ENCODE measurements around the gene LGI2. TPM values are rescaled to one million over a fixed set of nuclear protein-coding genes. Genes with fewer than 3 reads are reported as not detected.

Gene LGI2
- total and polyA plus RNA-seq, 4 donors: 0.18 to 1.8 (median 0.88) TPM

DNA sequence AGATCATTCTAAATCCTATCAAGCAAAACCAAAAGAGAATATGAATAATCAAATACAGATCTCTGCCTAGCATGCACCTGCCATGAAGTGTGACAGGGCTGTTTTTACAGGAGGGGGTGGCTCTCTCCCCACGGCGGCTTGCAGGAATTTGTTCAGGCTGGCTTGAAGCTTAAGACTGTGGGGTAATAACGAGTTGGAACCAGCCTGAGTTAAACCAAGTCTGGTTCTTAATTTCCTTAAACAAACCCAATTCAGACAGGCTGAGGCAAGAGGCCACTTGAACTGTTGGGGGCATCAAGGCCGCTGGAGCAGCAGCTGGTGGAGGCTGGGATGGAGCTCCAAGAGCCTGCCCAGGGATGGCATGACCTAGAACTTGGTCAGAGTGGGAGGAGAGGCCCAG is 45.1 kb upstream of the LGI2 start:
- Histone ChIP-seq H3K4me3 (no peak overlapping the region), H3K9me3 (ENCODE audit: control insufficient read depth in 4 of 4, insufficient read depth in 3 of 4, low read length in 3 of 4) (peaks cover 0 to 2% (median 0%) of the 10 kb centered on the region in 4 donors), H3K27me3 (ENCODE audit: control insufficient read depth in 3 of 3, insufficient read depth in 3 of 3, low read length in 2 of 3) (no peaks in the 10 kb centered on the region), H3K9ac (ENCODE audit: insufficient read depth in 1 of 2, low read length in 2 of 2) (no peak overlapping the region), H3K27ac (ENCODE audit: low read depth in 1 of 2, low read length in 1 of 2) (no peak overlapping the region), H3K36me3 (ENCODE audit: control insufficient read depth in 4 of 4, insufficient read depth in 4 of 4, low read length in 4 of 4) (no peaks in the 10 kb centered on the region), H3K4me1 (ENCODE audit: control insufficient read depth in 5 of 5, insufficient read depth in 5 of 5, low read length in 5 of 5) (peaks cover 0 to 21% (median 1%) of the 10 kb centered on the region in 5 donors)
- TF ChIP-seq, protein P1, sequence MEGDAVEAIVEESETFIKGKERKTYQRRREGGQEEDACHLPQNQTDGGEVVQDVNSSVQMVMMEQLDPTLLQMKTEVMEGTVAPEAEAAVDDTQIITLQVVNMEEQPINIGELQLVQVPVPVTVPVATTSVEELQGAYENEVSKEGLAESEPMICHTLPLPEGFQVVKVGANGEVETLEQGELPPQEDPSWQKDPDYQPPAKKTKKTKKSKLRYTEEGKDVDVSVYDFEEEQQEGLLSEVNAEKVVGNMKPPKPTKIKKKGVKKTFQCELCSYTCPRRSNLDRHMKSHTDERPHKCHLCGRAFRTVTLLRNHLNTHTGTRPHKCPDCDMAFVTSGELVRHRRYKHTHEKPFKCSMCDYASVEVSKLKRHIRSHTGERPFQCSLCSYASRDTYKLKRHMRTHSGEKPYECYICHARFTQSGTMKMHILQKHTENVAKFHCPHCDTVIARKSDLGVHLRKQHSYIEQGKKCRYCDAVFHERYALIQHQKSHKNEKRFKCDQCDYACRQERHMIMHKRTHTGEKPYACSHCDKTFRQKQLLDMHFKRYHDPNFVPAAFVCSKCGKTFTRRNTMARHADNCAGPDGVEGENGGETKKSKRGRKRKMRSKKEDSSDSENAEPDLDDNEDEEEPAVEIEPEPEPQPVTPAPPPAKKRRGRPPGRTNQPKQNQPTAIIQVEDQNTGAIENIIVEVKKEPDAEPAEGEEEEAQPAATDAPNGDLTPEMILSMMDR (IDR thresholded peaks at IDR 0.05; ENCODE audit: control extremely low read depth, extremely low read depth): no peak
- 65 to 72% methylated on average over 4 of the region's 4 CpGs for WGBS, 2 donors
- ATAC-seq (ENCODE audit: insufficient read depth, low FRiP score) (no peak), DNase-seq (peak; percentile 14 to 57 (median 24))

DNA sequence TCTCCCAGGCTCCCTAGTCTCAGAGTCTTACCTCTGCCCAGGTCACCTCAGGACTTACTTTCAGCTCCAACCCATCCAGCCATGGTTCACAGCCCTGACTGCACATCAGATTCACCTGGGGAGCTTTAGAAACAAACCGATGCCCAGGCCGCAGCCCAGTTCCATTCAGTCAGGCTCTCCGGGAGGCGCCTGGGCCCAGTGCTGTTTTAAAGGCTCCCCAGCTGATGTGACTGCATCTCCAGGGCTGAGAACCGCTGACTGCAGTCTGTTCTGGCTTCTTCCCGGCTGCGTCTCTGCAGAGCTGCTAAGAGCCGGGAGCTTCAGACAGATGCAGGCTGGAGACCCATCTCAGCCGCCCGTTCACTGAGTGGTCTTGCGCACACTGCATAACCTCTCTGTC is 44.4 kb upstream of the LGI2 start:
- Histone ChIP-seq H3K36me3 (ENCODE audit: control insufficient read depth in 4 of 4, insufficient read depth in 4 of 4, low read length in 4 of 4) (no peaks in the 10 kb centered on the region), H3K9me3 (ENCODE audit: control insufficient read depth in 4 of 4, insufficient read depth in 3 of 4, low read length in 3 of 4) (peaks cover 0 to 2% (median 0%) of the 10 kb centered on the region in 4 donors), H3K27me3 (ENCODE audit: control insufficient read depth in 3 of 3, insufficient read depth in 3 of 3, low read length in 2 of 3) (no peaks in the 10 kb centered on the region), H3K27ac (ENCODE audit: low read depth in 1 of 2, low read length in 1 of 2) (no peak overlapping the region), H3K9ac (ENCODE audit: insufficient read depth in 1 of 2, low read length in 2 of 2) (no peak overlapping the region), H3K4me1 (ENCODE audit: control insufficient read depth in 5 of 5, insufficient read depth in 5 of 5, low read length in 5 of 5) (peaks cover 0 to 21% (median 1%) of the 10 kb centered on the region in 5 donors), H3K4me3 (no peak overlapping the region)
- DNase-seq (no peak), ATAC-seq (ENCODE audit: insufficient read depth, low FRiP score) (no peak)
- TF ChIP-seq, protein P1 (IDR thresholded peaks at IDR 0.05; ENCODE audit: control extremely low read depth, extremely low read depth): no peak
- WGBS, 2 donors: 90 to 94% methylated on average over 11 of the region's 11 CpGs

DNA sequence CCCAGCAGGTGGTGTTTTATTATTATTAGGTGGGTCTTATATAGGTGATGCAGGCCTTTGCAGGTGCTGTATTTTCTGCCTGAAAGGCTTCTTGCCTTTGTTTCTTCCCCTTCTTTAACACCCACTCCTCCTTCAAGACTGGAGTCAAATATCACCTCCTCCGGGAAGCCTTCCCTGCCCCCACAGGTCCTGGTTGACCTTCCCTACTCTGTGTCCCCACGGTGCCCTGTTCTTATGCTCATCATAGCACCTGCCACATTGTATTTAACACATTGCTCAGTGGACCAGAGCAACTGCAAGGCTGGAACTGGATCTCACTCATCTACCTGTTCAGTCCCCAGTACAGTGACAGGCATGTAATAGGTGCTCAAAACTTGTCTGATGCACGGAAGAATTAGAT is 39.8 kb upstream of the LGI2 start:
- no peak for ATAC-seq (ENCODE audit: insufficient read depth, low FRiP score)
- TF ChIP-seq, protein P1 (IDR thresholded peaks at IDR 0.05; ENCODE audit: control extremely low read depth, extremely low read depth): no peak

DNA sequence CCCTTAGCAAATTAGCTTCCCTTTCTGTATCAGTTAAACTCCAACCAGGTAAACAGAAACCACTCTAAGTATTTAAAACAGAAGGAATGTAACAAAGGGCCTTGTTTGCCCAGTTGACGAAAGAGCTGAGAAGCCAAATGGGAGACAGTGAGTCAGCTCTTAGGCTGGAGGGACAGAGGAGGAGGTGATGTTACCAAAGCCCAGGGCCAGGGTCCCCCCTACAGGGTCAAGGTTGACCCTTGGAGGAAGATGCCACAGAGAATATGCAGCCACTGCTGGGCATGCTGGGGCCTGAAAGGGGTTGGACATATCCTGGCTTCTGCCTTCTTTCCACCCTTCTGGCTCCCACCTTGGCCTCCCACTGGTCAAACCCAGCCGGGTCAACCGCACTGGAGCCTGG is 38.3 kb upstream of the LGI2 start:
- no peaks in the 10 kb centered on the region for H3K27me3 ChIP-seq (ENCODE audit: control insufficient read depth in 3 of 3, insufficient read depth in 3 of 3, low read length in 2 of 3)
- DNase-seq: peak in 1 of 3 donors; percentile 9
- no peak overlapping the region for H3K27ac ChIP-seq (ENCODE audit: low read depth in 1 of 2, low read length in 1 of 2)
- peaks cover 0 to 2% (median 0%) of the 10 kb centered on the region in 4 donors for H3K9me3 ChIP-seq (ENCODE audit: control insufficient read depth in 4 of 4, insufficient read depth in 3 of 4, low read length in 3 of 4)
- H3K4me1 ChIP-seq (ENCODE audit: control insufficient read depth in 5 of 5, insufficient read depth in 5 of 5, low read length in 5 of 5): peaks cover 0 to 6% (median 0%) of the 10 kb centered on the region in 5 donors
- ATAC-seq (ENCODE audit: insufficient read depth, low FRiP score): no peak
- H3K9ac ChIP-seq (ENCODE audit: insufficient read depth in 1 of 2, low read length in 2 of 2): no peak overlapping the region
- H3K4me3 ChIP-seq: no peak overlapping the region
- TF ChIP-seq, protein P1 (IDR thresholded peaks at IDR 0.05; ENCODE audit: control extremely low read depth, extremely low read depth): no peak
- H3K36me3 ChIP-seq (ENCODE audit: control insufficient read depth in 4 of 4, insufficient read depth in 4 of 4, low read length in 4 of 4): no peaks in the 10 kb centered on the region
- 87 to 93% methylated on average over 3 of the region's 3 CpGs for WGBS, 2 donors

More for the DNA sequence above, 39.8 kb upstream of the LGI2 start:
- no peak overlapping the region for H3K9ac ChIP-seq (ENCODE audit: insufficient read depth in 1 of 2, low read length in 2 of 2)
- H3K9me3 ChIP-seq (ENCODE audit: control insufficient read depth in 4 of 4, insufficient read depth in 3 of 4, low read length in 3 of 4): peaks cover 0 to 2% (median 0%) of the 10 kb centered on the region in 4 donors
- no peaks in the 10 kb centered on the region for H3K27me3 ChIP-seq (ENCODE audit: control insufficient read depth in 3 of 3, insufficient read depth in 3 of 3, low read length in 2 of 3)
- DNase-seq: no peak
- no peak overlapping the region for H3K4me3 ChIP-seq
- H3K4me1 ChIP-seq (ENCODE audit: control insufficient read depth in 5 of 5, insufficient read depth in 5 of 5, low read length in 5 of 5): peaks cover 0 to 6% (median 0%) of the 10 kb centered on the region in 5 donors
- no peaks in the 10 kb centered on the region for H3K36me3 ChIP-seq (ENCODE audit: control insufficient read depth in 4 of 4, insufficient read depth in 4 of 4, low read length in 4 of 4)
- 75 to 83% methylated on average over 3 of the region's 3 CpGs for WGBS, 2 donors
- H3K27ac ChIP-seq (ENCODE audit: low read depth in 1 of 2, low read length in 1 of 2): no peak overlapping the region
